ENCODE results near the gene MICALL1. TPM values are rescaled to one million over a fixed set of nuclear protein-coding genes. Genes with fewer than 3 reads are reported as not detected.

Gene MICALL1
- total and polyA plus RNA-seq, 3 donors from 2014 or later = 25.2 to 38.0 (median 30.8) TPM

DNA sequence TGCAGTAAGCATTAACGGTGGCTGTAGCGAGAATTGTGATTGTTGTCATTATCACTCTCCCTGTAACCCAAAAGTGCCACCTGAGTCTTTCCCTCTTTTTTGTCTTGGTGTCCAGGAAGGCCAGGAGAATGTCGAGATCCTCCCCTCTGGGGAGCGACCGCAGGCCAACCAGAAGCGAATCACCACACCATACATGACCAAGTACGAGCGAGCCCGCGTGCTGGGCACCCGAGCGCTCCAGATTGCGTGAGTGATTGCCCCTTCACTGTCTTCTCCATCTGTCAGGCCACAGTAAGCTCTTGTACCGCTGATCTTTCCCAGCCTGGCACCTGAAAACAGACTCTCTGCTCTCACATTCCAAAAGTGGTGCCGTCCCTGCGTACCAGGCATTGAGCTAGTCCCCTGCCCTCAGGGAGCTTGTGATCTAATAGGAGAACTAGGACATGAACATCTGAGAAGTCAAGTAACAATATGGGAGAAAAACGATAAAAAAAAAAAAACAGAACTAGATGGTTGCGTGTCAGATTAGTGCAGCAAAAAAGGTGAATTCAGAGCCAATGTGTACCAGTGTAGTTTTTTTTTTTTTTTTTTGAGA lies 53.2 kb downstream of the MICALL1 start:
- no peak overlapping the region for H3K27ac ChIP-seq
- 96% methylated on average over 17 to 18 of the region's 18 CpGs for WGBS, 2 donors
- no peaks in the 10 kb centered on the region for H3K9me3 ChIP-seq
- H3K27me3 ChIP-seq = no peaks in the 10 kb centered on the region
- DNase-seq = no peak
- TF ChIP-seq, protein P1, sequence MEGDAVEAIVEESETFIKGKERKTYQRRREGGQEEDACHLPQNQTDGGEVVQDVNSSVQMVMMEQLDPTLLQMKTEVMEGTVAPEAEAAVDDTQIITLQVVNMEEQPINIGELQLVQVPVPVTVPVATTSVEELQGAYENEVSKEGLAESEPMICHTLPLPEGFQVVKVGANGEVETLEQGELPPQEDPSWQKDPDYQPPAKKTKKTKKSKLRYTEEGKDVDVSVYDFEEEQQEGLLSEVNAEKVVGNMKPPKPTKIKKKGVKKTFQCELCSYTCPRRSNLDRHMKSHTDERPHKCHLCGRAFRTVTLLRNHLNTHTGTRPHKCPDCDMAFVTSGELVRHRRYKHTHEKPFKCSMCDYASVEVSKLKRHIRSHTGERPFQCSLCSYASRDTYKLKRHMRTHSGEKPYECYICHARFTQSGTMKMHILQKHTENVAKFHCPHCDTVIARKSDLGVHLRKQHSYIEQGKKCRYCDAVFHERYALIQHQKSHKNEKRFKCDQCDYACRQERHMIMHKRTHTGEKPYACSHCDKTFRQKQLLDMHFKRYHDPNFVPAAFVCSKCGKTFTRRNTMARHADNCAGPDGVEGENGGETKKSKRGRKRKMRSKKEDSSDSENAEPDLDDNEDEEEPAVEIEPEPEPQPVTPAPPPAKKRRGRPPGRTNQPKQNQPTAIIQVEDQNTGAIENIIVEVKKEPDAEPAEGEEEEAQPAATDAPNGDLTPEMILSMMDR (IDR thresholded peaks at IDR 0.05) = no peak
- TF ChIP-seq POLR2A (IDR thresholded peaks at IDR 0.05) = no peak
- H3K4me3 ChIP-seq = no peak overlapping the region
- H3K4me1 ChIP-seq = peaks cover 5% of the 10 kb centered on the region
- no peaks in the 10 kb centered on the region for H3K36me3 ChIP-seq (ENCODE audit: low read depth, missing control alignments)
- intact Hi-C loops (cut with DNase I; ENCODE audit: low total_unique reads) = no loop called here

DNA sequence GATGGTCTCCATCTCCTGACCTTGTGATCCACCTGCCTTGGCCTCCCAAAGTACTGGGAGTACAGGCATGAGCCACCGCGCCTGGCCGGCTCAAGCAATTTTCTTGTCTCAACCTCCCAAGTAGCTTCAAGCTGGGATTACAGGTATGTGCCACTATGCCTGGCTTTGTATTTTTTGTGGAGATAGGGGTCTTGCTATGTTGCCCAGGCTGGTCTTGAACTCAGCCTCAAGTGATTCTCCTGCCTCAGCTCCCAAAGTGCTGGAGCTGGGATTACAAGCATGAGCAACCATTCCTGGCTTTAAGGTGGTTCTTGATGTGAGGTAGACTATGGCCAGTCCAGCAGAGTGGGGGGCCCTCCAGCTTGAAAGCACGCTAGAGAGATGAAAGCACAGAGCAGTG lies 55.0 kb downstream of the MICALL1 start:
- intact Hi-C loops (cut with DNase I; ENCODE audit: low total_unique reads) = no loop called here
- H3K9me3 ChIP-seq = no peaks in the 10 kb centered on the region
- DNase-seq = no peak
- peaks cover 4% of the 10 kb centered on the region for H3K4me1 ChIP-seq
- H3K36me3 ChIP-seq (ENCODE audit: low read depth, missing control alignments) = no peaks in the 10 kb centered on the region
- H3K4me3 ChIP-seq = no peak overlapping the region
- no peak overlapping the region for H3K27ac ChIP-seq
- TF ChIP-seq, protein P1 (IDR thresholded peaks at IDR 0.05) = no peak
- no peak for TF ChIP-seq POLR2A (IDR thresholded peaks at IDR 0.05)
- no peaks in the 10 kb centered on the region for H3K27me3 ChIP-seq
- 95 to 96% methylated on average over 4 of the region's 4 CpGs for WGBS, 2 donors

DNA sequence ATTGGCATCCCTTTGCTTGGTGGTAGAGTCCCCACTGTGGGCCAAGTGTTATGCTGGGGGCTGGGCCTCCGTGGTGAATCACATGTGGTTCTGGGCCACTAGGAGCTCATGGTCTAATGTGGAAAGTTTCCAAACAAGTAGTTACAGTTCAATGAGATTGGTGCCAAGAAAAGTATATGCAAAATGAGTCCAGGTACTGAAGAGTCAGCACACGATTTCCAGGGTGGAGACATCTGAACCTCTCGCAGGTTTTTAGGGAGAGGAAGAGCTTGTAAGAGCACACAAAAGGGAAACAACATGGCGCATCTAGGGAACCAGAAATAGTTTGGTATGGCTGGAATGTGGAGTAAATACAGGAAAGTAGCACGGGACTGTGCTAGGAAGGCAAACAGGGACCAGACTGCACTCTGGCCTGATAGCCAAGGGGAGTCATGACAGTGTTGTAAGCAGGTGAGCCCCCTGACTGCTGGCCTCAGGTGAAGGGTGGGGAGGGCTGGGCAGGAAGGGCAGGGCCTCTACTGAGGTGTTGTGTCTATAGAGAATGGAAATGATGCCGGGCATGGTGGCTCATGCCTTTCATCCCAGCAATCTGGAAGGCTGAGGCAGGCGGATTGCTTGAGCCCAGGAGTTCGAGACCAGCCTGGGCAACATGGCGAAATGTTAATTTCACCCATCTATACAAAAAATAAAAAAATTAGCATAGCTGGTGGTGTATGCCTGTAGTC lies 60.0 kb downstream of the MICALL1 start:
- Histone ChIP-seq H3K27me3 (no peaks in the 10 kb centered on the region), H3K36me3 (ENCODE audit: low read depth, missing control alignments) (no peaks in the 10 kb centered on the region), H3K9me3 (no peaks in the 10 kb centered on the region), H3K4me1 (peaks cover 14% of the 10 kb centered on the region), H3K27ac (no peak overlapping the region), H3K4me3 (no peak overlapping the region)
- 74 to 81% methylated on average over 9 of the region's 9 CpGs for WGBS, 2 donors
- TF ChIP-seq, protein P1 (IDR thresholded peaks at IDR 0.05) = no peak
- TF ChIP-seq POLR2A (IDR thresholded peaks at IDR 0.05) = no peak
- no peak for DNase-seq
- intact Hi-C loops (cut with DNase I; ENCODE audit: low total_unique reads) = no loop called here

DNA sequence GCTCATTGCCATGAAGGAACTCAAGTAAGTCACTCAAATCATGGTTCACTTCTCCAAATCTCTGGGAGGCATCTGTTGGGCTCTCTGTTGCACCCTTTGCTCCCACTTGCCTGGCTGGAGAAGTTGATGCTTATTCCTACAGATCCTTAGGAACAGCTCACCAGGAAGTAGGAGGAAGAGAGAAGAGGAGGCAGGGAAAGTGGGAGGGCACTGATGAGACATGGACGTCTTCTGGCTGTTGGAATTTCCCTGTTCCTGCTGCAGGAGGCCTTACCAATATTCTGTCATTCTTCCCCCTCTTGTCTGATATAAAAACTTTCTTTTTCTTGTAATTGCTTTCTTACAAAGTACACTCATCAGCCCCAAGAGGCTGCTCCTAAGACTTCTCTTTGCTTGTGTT lies 61.0 kb downstream of the MICALL1 start:
- TF ChIP-seq, protein P1 (IDR thresholded peaks at IDR 0.05) = no peak
- no peak for TF ChIP-seq POLR2A (IDR thresholded peaks at IDR 0.05)
- Histone ChIP-seq H3K36me3 (ENCODE audit: low read depth, missing control alignments) (no peaks in the 10 kb centered on the region), H3K27ac (no peak overlapping the region), H3K4me3 (no peak overlapping the region), H3K9me3 (no peaks in the 10 kb centered on the region), H3K4me1 (peaks cover 15% of the 10 kb centered on the region), H3K27me3 (no peaks in the 10 kb centered on the region)
- no peak for DNase-seq
- 56 to 67% methylated on average over 1 of the region's 1 CpG for WGBS, 2 donors
- intact Hi-C loops (cut with DNase I; ENCODE audit: low total_unique reads) = no loop called here
